Caki2 (cell line): ENCODE data around the gene SFR1. TPM values are rescaled to one million over a fixed set of nuclear protein-coding genes. Genes with fewer than 3 reads are reported as not detected.

Source experiments
- DNase-seq: peaks from one replicate; pipeline ENCODE4 v3.0.0-alpha.2; 2015; ENCODE audit warnings: low read depth
- in situ Hi-C: cut with HindIII; loops from 2 replicates; pipeline ENCODE4 v1.10.0; 2016; ENCODE audit warnings: low sequenced_read_pairs, low pct_unique_long_range_greater_than_20kb, mixed read lengths
- total RNA-seq: library from RNA; depleted of rRNA; stranded (reverse); fragments of >200 nt; shearing (Covaris generic); gene quantifications from 2 replicates; pipeline ENCODE4 v1.2.3, GENCODE V29; 2014; ENCODE audit warnings: low replicate concordance; rRNA removed

Gene SFR1, protein sequence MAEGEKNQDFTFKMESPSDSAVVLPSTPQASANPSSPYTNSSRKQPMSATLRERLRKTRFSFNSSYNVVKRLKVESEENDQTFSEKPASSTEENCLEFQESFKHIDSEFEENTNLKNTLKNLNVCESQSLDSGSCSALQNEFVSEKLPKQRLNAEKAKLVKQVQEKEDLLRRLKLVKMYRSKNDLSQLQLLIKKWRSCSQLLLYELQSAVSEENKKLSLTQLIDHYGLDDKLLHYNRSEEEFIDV
- total RNA-seq, result 15.6 and 20.8 TPM in 2 replicates

DNA sequence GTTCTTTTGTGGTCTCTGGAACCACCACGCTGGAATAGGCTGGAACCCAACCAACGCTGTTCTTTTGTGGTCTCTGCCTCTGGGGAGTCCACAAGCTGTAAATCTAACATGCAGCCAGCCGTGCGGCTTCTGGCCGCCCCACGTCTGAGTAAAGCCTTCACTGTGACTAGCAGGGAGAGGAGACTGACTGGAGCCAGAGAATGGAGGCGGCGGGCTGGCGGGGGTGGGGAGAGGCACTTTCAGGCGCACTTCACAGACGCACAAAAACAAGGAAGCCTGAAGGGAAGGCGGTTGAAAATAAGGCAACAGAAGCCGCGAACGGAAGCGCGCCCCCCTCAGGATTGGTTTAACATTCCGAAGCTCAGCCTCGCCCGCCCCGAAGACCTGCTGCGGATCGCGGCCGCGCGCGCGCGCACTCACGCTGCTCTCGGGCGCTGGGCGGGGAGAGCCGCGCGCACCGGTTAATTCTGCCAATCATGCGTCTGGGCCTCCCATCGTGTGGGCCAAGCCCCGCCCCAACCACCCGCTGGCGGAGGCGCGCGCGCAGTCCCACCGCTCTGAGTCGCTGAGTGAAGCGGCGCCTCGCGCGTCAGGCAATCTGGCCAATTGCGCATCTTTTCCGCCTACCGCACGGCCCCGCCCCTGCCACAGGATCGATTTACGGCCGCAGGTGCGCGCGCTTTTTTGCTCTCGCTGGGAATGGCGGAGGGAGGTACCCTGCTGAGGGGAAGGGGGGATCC, at the start of gene SFR1:
Gene SFR1 (plus strand): TSS at position 687 of the 740 bp plus-strand sequence. CDS start 13 bp downstream, at position 700.
- peak; percentile 100 for DNase-seq
- in situ Hi-C loops, result no loop called here

DNA sequence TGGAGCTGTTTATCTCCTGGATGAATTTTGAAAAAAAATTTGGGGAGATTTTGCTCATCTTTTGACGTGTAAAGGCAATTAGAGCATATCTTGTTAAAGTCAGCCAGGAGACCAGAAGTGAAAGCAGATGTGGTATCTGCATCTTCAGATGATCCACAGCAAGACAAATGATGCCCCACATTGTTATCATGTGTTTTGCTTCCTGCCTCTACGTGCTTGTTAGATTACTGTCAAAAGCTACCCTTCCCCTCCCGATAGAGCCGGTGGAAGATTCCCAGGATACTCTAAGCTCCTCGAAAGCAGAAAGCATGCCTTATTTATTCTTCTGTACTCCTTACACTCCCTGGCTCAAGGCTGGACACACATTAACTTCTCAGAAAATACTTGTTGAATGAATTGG, 49.2 kb upstream of the SFR1 start:
- in situ Hi-C loops, result no loop called here
- DNase-seq, result no peak

DNA sequence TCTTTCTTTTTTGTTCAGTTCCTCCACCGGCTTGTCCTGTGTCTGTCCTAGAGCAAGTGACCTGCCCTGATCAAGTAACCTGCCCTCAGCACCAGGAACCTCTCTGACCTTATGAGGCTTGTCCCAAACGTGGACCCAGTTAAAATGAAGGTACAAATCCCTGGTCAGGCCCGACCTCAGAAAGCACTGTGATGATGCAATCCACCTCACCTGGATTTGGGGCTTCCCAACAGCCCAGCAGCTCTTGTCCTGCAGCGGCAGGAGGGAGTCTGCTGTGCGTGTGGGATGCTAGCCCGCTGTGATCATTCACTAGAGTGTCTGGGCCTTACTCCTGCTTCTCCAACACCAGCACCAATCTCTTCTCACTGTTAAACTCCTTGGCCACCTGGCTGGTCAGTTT, 47.5 kb upstream of the SFR1 start:
- DNase-seq, result no peak
- in situ Hi-C loops, result no loop called here

DNA sequence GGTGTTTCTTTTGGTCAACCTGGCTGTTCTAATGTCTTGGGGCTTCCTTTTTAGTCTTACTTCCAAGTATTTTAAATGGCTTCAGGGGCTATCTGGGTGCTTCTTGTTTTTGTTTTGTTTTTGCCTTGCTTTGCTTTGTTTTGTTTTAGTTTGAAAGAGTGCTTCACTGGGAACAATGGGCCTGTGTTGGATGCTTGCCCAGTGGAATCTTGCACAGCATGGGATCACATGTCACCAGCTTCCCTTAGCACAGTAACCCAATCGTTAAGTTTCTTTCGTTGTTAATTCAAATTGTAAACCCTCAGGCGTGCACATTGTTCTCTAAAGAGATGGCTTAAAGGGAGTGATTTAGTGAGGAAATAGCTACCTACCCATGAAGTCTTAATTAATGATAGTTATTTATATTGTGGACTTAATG, 45.2 kb upstream of the SFR1 start:
- in situ Hi-C loops, result no loop called here
- no peak for DNase-seq

DNA sequence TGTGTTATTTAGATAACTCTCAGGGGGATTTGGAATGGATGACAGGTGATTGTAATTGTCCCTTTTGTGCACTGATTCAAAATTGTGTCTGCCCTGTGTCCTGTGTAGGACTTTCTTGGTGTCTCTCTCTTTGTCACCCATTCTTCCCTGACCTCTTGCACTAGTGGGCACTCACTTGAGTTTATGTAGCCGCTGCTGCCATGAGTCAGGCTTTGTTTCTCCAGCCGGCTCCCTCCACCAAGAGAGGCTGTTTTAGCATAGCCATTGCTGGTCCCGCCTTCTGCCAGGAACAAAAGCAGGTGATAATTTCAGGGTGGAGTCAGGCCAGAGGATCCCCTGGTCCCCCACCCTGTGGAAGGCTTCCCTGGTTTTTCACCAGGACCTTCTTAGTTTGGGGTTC, 44.7 kb upstream of the SFR1 start:
- no peak for DNase-seq
- in situ Hi-C loops, result no loop called here

DNA sequence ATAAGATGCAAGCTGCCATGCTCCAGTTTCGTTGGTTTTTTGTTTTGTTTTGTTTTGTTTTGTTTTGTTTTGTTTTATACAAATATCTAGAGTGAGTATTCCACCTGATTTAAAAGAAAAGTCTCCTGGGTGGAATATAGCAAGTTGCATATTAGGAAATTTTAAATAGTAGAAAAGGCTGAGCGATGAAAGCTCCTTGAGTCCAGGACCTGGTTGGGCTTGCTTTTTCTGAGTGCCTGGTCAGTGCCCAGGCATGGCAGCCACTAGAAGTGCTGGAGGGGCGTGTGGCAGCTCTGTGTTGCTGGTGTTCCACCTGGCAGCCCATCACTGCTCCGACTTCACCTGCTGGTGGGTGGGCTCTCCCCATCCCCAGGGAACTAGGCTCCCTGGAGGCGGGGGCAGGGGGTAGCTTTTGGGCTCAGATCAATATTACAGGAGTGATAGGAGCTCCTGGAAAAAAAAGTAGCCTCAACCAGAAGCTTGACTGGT, 44.3 kb upstream of the SFR1 start:
- in situ Hi-C loops, result no loop called here
- DNase-seq, result no peak

DNA sequence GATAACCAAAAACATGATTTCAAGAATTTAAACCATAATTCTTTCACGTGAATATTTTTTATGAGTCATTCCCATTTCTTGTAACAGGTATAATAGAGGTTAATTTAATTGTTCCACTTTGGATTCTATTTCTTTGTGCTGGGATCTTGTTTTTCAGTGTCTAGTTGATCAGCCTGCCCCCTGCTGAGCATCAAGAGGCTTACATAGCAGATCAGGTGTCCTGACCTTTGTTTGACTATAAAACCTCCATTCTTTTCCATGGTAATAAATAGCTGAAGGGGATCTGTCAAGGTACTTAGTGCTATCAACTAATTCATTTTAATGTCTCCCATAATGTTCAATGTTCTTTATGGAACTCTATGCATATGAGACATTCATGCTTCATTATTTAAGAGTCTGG, 41.2 kb upstream of the SFR1 start:
- in situ Hi-C loops, result no loop called here
- no peak for DNase-seq

DNA sequence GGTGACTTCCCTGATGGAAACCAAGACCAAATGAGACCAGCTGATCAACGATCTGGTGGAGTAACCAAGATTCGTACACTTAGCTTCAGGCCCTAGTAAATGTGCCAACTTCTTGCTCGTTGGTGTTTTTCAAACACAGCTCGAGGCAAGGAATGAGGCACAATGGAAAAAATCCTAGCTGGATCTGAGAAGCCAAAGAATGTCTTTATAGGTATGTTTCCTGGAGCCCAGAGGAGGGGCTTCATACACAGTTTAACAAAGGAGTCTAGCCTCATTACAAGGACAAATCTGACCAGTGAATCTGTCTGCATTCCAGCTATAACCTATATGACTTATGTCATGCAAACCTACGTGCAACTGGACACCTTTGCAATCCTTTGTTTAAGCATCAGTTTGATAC, 40.0 kb upstream of the SFR1 start:
- DNase-seq, result no peak
- in situ Hi-C loops, result no loop called here

DNA sequence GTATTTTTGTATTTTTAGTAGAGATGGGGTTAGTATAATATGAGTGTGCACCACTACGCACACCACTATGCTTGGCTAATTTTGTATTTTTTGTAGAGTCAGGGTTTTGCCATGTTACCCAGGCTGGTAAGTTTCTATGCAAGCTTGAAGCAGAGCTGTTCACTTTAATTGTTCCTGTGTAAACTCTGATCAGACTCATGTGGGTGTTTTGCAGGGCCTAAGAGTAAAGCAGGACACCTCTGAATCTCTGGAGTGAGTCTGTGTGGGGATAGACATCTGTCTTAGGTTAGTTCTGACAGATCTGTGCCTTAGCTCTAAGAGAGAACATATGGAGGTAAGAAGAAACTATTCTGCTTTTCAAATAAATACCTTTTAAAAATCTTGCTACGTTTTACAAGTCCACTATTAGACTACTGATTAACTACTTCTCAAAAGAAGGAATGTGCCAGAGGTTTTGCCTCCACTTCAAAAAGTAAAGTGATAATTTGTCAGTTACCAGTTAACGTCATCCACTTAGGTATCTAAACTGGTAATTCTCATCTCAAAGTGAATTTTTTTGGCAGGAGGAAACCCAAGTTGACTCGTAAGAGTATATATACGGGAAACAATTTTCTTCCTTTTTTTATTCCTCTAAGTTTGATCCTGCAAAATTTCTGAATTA, 37.4 kb upstream of the SFR1 start:
- in situ Hi-C loops, result no loop called here
- DNase-seq, result no peak

DNA sequence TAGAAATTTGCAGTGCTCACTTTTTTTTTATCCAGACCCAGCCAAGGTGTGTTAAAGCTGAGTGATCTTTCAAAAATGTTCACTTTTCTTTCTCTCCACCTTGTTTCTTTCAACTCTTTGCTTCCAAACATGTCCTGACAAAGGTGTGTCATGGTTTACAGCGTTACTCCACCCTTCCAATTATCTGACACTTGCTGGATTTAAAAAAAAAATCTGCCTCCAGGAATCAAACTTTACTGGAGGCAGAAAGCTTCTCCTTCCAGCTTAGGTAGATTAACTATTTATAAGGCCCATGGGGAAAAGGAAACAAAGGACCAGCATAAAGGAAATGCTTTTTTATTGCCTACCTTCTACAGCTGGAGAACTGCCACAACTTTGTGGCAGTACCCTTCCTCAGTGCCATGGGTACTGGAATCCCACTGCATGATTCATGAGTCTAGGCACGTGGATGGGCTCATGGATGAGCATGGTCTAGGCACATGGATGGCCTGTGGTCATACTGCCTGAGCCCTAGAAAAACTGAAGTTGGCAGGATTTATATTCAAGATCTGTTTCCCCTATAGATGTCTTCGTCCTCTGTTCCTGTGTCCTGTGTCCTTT, 36.1 kb upstream of the SFR1 start, which contains the start of gene COL17A1:
Gene COL17A1 (minus strand): TSS at position 80 of the 600 bp plus-strand sequence. CDS start 5,207 bp downstream, outside the sequence.
- DNase-seq, result no peak
- in situ Hi-C loops, result no loop called here

DNA sequence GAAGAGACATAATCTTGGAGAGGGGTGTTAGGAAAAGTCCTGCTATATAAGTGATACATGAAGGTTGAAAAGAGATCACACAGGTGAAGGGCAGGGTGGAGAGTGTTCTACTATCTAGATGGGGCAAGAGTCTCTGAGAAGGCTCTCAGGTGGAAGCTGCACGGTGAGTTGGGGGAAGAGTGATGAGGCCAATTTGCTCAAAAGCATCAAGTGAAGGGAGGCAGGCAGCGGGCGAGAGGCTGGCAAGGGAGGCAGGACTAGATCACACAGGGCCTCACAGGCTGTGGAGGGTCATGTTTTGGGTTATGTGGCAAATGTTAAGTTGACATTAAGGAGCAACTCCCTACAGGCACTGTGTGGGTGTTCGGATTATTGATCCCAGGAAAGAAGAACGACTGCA, 33.7 kb upstream of the SFR1 start:
- DNase-seq, result no peak
- in situ Hi-C loops, result no loop called here

DNA sequence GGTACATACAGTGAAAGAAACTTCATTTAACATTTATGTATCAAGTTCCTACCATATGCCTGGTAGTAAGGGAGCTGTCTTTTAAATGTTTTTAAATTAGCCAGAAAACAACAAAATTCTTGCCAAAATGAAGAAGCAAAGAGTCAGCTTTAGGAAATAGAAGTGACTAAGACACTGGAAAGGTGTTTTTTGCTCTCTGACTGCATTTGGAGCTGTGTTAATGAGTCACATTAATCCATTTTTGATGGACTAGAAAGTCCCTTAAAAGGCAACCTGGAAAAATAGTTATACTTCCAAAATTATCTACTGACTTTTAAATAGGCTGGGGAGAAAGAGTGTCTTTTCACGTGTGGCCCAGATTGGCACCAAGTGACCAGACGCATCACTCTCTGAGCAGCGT, 32.4 kb upstream of the SFR1 start:
- no peak for DNase-seq

DNA sequence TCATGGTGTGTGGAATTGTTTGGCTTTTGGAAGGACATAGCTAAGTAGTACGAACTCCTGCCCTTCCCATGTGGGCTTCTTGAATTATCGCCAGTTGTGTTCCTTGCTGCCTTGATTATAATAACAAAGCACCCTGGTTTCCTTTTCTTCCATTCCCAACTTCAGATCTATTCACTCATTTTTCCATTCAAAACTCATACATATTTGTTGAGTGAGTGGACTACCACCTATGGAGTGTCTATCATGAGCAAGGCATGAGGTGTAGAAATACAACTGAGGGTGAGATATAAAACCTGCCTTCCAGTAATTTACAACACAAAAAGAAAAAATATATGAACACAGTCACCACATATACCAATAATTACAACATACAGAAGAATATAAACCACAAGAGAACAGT, 31.4 kb upstream of the SFR1 start:
- in situ Hi-C loops, result no loop called here

More for the DNA sequence above, 32.4 kb upstream of the SFR1 start:
- in situ Hi-C loops, result no loop called here

DNA sequence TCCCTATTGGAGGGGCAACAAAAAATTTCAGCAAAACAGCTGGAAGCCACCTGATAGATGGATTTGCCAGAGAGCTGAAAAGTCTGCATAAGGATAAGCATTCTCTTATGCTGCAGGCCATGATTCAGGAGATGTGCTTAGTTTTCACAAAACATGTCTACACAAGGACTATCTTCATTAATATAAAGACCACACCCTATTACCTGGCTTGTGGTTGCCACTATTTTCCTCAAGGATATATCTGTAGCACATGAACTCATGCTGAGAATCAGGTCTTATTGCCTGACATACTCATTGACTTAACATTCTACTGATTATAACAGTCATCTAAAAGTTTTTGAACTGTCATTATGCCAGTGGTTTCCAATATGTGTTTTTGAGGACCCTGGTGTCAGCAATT, 29.2 kb upstream of the SFR1 start:
- in situ Hi-C loops, result no loop called here

More for the DNA sequence above, 31.4 kb upstream of the SFR1 start:
- no peak for DNase-seq

DNA sequence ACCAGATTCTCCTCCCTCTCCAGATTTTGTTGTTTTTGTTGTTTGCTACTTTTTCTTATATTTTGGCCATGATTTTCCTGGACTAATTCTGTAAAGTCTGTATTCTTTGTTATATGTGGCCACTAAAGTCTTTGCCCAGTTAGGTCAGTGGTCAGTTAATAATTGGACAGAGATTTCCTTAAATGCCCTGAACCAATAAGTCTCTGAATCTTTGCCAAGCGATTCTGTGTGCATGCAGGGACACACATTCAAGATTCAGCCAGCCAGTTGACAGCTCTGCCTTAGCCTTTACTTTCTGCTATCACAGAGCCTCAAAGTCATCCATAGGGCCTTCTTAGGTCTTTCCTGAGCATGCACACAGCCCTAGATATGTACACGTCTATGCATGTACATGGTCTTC, 25.3 kb upstream of the SFR1 start:
- in situ Hi-C loops, result no loop called here
- DNase-seq, result no peak

More for the DNA sequence above, 29.2 kb upstream of the SFR1 start:
- no peak for DNase-seq

DNA sequence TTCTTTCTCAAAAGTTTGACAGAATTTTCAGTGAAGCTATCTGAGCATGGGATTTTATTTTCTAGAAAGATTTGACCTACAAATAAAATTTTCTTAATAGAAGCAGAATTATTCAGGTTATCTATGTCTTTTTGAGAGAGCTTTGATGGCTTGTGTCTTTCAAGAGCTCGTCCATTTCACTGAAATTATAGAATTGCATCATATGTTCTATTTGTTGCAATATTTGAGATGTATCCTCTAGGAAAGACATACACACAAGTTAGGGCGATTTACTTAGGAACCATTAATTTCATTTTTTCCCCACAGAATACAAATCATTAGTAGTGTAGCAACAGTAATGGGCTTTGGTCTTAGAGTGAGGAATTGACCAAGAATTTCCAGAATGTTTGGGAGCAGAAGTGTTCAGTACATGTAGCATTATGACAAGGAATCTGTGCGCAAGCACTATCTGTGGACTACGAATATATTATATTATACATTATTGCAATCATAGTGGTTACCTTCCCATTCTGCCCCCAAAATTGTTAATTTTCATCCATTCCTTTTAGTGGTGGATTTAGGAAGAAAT, 23.5 kb upstream of the SFR1 start:
- in situ Hi-C loops, result no loop called here
- no peak for DNase-seq

DNA sequence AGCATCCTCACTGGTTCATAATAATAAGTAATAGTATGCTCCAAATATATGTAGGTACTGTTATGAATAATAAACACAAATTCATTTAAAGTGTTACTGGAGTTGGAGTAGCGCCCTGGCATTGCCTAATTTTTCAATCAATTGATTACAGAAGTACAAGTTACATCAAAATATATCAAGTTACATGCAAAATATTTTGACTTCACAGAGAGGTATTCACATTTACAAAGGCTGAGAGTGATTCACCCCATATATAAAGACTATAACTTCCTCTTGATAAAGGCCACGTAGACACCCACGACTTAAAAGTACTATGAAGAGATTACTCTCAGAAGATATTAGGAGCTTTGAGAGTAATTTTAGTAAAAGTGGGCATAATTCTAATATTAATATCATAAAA, 22.7 kb upstream of the SFR1 start:
- DNase-seq, result no peak
- in situ Hi-C loops, result no loop called here

DNA sequence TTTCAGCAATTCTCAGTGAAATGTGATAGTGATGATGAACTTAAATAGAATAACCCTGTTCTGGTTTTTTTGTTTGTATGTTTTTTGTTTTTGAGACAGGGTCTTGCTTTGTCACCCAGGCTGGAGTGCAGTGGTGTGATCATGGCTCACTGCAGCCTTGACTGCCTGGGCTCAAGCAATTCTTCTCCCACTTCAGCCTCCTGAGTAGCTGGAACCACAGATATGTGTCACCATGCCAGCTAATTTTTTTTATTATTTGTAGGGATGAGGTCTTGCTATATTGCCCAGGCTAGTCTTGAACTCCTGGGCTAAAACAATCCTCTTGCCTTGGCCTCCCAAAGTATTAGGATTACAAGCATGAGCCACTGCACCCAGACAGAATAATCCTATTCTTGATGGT, 22.0 kb upstream of the SFR1 start:
- no peak for DNase-seq
- in situ Hi-C loops, result no loop called here
